Stimulated activated CD8-positive, alpha-beta memory T cell treated with anti-CD3 and anti-CD28 coated beads, Interleukin-12 subunit alpha, Interleukin-12 subunit beta, amount 100 ng/mL, for 24 hours (primary cell): ENCODE measurements around the gene SLCO2B1.

Source experiments
- DNase-seq: peaks from one replicate; pipeline ENCODE4 v3.0.0-alpha.2; 2020; ENCODE audit errors: extremely low read depth

SLCO2B1 gene

DNA sequence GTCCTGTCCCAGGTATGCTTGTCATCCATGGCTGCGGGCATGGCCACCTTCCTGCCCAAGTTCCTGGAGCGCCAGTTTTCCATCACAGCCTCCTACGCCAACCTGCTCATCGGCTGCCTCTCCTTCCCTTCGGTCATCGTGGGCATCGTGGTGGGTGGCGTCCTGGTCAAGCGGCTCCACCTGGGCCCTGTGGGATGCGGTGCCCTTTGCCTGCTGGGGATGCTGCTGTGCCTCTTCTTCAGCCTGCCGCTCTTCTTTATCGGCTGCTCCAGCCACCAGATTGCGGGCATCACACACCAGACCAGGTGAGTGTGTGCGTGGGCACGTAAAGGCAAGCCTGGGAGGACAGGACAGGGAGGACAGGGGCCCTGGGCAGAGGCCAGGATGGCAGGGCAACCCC is 42.4 kb downstream of the SLCO2B1 start:
- DNase-seq, result no peak

DNA sequence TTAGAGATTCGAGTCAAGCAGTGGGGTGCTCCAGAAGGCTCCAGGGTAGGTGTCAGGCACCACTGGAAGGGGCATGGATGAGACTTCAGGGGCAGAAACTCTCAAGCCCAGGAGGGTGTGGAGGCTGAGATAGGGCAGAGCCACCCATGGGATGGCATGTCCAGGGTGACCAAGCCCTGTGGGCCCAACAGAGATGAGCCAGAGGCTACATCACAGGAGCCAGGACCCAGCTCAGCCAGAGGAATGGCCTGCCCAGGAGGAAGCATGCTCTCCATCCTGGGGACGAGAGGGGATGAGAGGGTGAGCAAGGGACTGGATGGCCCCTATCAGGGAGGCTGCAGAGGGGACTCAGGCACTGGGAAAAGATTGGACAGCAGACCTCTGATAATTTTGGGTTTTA is 42.8 kb downstream of the SLCO2B1 start:
- DNase-seq, result no peak

DNA sequence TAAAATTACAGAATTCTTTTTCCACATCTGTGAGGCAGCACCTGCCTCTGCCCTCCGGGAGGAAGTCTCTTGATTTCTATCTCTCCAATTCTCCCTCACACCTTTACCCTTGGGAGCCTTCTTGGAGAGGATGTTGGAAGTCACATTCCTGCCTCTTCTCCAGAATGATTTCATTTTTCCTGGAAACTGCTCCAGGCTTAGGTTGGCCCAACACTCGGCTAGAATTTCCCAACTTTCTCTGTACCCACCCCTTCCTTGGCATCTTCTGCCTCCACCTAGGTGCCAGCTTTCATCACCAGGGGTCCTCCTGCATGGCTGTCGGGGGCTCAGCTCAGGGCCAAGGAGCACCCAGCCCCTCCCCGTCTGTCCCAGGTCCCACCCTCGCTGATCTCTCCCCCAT is 43.2 kb downstream of the SLCO2B1 start:
- DNase-seq, result no peak

DNA sequence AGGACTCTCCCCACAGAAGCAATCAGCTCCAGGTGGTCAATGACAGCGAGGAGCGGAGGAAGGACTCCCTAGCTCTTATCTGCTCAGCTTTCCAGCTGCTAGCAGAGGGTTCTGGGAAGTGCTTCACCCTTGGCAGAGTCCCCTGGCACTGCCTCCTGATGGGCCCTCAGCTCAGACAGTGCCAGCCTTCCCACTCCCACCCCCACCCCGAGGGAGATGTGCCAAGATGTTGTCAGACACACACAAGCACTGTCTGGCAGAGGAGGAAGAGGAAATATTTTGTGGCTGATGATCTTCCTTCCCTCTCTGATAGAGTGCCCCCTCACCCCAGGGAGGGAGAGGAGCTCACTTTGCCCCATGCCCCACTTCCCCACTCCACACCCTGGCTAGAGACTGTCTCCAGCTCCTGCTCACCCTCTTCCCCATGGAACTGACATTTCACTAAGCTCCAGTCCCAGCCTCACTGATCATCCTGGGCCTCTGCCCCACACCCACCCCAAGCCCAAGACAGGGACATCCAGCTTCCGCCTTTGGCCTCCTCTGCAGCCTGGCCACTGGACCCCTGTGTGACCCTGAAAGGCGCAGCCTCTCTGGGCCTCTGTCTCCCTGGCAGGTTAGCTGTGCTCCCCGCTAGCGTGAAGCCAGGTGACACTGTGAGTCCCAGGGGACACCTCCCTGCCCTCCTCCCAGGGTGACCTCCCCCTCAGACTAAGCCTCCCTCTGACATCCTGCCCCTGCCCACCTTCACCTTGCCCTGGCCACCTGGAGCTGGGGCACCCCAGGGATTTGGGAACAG is 44.5 kb downstream of the SLCO2B1 start:
- DNase-seq, result no peak

DNA sequence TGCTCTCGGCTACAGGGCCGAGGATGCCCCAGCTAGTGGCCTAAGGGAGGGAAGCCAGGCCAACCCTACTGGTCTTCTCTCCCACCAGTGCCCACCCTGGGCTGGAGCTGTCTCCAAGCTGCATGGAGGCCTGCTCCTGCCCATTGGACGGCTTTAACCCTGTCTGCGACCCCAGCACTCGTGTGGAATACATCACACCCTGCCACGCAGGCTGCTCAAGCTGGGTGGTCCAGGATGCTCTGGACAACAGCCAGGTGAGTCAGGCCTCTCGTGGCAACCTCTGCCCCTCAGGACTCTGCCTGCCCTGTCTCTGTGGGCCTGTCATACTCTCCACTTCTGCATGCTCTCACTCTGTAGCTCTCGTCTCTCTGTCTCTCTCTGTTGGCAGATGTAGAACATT is 45.5 kb downstream of the SLCO2B1 start:
- no peak for DNase-seq

DNA sequence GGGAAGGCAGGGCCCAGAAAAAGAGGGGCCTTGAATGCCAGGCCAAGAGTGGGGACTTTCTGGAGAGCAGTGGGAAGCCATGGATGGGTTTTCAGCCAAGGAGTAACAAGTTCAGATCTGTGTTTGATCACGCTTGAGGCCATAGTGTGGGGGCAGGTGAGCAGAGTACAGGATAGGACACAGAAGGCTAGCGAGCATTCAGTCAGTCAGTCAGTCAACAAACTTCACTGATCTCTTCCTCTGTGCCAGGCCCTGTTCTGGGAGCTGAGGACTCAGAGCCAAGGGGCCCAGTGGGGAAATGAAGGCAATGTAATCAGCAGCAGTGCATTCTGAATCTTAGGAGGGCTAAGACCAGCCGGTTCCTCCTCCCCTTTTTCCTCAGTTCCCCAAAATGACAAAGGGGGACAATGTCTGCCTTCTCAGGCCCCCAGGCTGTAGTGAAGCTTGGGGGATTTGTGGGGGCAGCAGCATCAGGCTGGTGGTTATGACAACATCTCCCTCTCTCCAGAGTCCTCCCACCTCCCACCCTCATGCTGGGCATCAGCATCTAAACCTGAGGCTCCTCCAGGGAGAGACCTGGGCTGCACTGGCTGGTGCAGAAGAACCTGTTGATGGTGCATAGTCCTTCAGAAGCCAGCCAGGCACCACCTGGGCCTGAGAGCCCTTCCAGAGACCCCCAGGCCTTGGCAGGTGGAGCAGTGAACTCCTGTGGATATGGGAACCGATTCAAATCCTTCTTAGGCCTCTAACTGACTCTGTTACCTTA is 46.8 kb downstream of the SLCO2B1 start:
- no peak for DNase-seq

DNA sequence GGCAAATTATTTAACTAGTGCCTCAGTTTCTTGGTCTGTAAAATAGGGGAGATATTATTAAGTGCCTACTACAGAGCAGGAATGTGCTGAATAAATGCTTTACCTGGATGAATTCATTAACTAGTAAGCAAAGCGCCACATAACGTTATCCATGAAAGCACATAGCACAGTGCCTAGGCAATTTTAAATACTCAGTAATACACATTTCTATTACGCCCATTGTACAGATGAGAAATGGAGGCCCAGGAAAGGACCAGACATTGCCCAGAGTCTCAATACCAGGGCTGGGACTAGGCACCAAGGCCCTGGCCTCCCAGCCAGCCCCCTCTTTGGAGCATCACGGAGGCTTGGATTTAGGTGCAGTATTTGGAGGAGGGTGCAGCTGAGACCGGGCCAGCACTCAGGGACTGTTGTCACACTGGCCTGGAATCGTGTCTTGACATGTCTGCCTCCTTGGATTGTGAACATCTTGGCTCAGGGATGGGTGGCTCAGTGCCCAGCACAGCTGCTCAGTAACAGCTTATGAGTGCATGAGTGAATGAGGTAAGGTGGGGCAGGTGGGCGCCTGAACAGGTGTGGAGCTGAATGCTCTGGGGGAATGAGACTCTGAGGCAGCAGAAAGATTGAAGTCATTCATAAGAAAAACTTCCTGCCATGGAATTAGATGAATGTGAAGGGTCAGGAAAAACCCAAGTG is 47.5 kb downstream of the SLCO2B1 start:
- DNase-seq, result no peak

DNA sequence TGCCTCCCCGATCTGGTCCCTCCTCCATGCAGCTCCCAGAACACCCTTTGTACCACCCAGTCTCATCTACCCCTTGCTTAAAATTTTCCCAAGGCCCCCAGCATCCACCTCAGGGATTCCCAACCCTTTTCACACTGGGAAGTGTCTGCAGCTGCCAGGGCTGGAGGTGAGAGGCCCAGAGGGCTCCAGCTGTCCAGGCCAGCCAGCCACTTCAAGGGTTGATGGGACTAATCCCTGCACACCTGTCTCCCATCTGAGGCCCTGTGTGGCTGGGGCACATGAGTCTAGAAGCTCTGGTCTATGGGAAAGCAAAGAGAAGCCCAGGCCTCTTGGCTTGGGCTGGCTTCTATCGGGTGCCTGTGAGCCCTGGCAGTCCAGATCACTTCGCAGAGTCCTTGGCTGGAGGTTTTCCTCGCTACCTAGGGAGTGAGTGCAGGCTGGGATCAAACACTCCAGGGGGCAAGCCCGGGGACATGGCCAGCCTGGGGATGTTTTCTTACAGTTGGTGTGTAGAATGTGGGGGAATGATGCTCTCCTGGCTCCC is 48.6 kb downstream of the SLCO2B1 start:
- no peak for DNase-seq

DNA sequence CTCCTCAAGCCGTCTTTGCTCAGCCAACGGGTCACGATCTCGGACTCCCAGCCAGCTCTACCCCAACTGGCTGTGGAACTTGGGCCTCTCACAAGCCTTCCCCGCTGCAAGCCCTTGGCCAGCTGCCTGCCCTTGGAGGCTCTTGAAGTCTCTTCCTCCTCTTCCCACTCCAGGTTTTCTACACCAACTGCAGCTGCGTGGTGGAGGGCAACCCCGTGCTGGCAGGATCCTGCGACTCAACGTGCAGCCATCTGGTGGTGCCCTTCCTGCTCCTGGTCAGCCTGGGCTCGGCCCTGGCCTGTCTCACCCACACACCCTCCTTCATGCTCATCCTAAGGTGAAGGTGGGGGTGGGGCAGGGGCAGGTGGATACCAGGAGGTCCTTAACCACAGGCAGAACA is 49.1 kb downstream of the SLCO2B1 start:
- no peak for DNase-seq

DNA sequence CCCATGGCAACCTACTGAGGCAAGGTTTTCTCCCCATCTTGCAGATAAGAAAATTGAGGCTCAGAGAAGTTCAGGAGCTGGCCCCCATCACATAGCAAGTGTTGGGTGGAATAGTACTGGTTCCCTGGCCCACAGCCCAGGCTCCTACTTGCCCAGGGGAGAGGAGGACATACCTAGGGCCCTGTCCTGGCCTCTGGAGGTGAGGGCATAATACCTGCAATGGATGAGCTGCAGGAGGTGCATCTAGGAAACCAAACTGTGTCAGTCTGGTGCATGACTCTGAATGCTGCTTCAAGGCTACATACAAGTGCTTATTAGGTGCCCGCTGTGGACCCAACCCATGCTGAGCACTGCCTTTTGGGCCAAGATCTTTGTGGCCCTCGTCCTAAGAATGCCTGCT is 49.6 kb downstream of the SLCO2B1 start:
- DNase-seq, result no peak

DNA sequence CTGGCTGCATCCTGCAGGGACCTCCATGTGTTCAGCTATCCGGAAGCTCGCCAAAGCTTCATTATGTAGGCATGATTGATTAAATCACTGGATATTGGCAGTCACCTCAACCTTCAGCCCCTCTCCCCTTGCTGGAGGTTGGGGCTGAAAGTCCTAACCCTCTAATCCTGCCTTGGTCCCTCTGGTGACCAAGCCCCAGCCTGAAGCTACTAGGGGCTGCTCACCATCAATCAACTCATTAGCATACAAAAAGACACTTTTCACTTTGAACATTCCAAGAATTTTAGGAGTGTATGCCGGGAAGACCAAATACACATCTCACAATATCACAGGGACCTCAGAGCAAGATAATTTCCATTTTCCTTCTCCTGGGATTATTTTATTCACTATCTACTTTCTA is 50.9 kb downstream of the SLCO2B1 start:
- no peak for DNase-seq

DNA sequence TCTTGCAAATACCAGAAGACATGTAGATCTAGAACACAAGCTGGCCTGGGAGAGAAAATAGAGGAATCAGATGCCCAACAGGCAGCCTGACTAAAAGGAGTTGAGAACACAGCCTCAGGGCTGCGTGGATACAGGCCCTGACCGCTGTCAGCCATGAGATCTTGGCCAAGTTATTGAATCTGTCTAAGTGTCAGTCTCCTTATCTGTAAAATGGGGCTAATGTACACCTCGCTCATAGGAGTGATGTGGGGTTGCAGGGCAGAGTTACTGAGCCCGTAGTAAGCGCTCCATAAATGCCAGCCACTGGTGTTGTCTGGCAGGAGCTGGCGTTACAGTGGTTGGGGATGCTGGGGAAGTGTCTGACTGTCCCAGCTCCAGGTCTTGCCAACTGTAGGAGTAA is 51.3 kb downstream of the SLCO2B1 start:
- no peak for DNase-seq

DNA sequence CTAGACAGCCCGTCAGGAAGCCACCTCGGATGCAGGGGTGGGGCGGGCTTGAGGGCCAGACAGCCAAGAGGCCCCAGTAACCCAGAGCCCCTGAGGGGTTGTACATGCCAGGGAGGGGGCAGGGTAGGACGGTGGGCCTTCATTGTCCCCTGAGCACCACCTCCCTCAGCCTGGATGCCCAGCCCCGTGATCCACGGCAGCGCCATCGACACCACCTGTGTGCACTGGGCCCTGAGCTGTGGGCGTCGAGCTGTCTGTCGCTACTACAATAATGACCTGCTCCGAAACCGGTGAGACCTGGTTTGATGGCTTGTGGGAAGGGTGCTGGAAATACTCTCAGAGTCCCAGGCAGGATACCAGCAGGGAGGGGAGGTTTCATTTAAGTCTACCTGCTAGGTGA is 52.2 kb downstream of the SLCO2B1 start:
- DNase-seq, result no peak

DNA sequence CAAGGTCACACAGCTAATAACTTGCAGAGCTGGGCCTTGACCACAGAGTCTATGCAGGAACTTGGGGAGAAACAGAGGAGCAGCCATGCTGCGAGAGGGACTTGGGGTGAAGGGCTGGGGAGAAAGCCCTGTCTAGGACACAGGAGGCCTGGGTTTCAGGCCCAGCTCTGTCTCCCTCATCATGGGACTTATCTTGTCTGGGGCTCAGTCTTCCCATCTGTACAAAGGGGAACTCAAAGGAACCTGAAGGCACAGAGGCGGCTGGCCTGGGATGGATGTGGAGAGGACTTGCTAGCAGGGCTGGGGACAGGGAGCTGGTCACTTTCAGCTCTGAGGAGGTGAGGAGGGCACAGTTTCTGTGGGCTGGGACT is 52.7 kb downstream of the SLCO2B1 start:
- no peak for DNase-seq

DNA sequence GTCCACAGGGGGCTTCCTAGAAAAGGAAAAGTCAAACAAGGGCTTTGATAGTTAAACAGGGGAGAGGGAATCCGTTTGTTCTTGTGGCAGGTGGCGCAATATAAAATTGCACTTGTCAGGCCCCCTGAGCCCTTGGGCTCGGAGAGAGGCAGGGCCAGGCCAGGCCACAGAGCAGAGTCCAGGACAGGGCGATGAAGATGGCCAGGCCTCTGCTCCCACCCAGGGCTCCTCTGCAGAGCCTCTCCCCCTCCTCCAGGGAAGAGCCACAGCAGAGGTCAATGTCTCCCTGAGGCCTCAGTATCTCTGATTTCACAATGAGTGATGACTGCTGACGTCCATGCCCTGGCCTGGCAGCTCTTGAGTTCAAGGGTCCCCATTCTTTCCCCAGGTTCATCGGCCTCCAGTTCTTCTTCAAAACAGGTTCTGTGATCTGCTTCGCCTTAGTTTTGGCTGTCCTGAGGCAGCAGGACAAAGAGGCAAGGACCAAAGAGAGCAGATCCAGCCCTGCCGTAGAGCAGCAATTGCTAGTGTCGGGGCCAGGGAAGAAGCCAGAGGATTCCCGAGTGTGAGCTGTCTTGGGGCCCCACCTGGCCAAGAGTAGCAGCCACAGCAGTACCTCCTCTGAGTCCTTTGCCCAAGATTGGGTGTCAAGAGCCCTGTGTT is 53.2 kb downstream of the SLCO2B1 start:
- no peak for DNase-seq

DNA sequence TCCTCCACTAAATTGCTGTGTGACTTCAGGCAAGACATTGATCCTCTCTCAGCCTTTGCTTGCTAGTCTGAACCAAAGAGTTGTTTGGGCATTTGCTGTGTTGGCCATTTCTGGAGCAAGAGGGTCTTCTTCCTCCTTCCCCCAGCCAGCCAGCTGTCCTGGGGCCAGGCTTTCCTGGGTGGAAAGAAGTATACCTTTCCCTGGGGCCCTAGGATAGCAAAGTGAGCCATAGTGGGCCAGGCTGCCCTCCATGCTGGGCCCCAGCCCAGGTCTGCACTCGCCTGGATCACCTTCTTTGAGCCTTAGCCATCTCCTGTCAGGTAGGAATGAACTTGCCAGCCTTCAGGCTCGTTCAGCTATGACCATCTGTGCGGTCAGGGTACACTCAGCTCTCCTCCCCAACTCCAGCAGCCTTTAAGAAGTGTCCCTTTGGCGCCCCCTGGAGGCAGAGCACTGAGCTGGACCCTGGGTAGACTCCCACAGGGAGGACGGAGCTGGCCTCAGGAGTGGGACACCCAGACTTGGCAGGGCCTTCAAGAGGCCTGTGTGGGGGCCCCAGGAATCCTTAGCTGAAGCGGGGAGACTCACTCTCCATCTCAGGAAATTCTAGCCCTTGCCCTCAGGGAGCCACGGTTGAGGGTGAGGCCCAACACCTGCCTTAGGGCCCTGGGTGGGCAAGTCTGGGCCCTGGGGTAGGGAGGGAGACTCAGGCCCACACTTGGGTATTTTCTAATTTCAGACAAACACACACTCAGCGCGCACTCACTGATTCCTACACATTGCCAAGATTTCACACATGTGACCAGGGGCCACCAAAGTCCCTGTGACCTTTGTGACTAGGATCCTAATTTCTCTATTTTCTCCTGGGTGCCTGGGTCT is 54.0 kb downstream of the SLCO2B1 start:
- peak; percentile 51 for DNase-seq

DNA sequence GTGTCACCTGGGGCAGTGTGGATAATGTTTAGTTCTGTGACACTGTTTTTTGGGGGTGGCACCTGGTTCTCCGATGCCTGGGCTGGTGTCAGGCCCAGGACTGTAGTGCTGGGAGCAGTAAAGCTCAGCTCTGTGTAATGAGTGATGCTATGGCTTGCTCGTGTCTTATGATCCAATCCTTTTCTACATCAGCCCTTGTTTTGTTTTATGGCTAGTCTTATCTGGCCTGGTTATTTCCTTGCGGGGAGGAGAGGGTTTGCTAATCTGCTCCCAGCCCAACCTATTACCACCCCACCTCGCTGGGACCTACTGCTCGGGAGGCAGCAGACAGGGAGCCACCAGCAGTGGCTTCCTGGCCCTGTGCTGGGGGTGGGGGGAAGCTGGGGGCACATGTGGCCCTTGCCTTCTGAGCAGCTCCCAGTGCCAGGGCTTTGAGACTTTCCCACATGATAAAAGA is 54.7 kb downstream of the SLCO2B1 start:
- DNase-seq, result no peak

DNA sequence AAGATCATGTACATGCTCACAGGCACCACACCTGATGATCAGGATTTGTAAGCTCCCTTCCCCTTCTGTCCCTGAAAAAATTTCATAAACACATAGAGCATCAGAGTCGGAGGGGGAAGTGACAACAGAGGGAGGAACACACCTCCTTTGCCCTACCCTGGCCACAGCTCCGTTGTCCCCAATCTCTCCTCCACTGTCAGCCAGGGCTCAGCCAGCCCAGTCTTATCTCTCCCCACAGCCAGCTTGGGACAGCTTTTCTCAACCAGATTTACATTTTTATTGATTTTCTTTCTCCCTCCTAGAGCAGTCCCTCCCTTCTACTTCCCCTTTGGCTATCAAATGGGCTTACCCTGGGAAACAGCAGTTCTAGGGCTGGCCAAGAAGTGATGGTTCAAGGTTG is 57.5 kb downstream of the SLCO2B1 start:
- no peak for DNase-seq

DNA sequence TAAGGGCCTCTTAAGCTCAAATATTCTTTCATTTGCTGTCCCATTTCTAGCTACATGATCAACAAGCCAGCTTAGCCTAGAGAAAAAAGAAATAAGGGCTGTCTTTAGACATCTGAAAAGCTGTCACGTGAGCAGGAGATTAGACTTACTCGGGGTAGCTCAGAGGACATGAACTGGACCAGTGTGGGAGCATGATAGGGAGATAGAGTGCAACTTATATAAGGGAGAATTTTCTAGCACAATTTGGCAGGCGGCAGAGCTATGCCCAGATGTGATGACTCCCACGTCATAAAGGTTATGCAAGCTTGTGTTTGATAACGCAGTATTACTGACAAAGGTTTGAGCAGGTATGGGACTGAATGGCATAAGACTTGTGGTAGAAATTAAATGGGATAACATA is 61.5 kb downstream of the SLCO2B1 start:
- no peak for DNase-seq

DNA sequence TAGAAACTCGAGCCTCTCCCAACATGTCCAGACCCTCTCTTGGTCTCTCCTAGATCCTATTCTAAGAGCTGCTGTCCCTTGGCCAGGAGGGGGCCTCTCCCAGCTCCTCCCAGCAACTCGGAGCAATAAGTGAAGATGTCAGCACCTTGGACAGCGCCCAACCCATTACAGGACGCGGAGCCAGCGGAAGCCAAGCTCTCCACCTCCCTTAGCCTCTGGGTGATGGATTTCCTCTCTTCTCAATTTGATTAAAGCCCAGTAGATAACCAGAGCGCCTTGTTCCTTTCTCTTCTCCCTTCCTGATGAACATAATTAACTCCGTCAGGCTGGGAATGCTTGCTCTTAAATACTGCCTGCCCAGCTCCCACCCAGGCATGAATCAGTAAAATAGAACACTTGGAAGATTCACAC is 63.5 kb downstream of the SLCO2B1 start:
- peak; percentile 45 for DNase-seq

DNA sequence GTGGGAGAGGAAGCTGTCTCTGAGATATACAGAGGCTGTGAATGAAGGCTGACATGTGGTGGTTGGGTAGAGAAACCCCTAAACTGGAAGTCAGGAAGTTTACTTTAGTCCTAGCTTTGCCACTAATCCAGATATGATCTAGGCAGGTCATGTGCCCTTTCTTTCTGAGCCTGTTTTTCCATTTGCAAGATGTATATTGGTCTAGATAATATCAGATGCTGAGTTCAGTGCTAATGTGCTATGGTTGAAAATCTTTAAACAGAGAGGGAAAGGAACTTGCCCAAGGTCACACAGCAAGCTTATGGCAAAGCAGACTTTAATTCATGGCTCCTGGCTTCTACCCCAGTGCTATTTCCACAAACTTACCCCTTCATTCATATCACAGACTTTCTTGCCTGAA is 63.9 kb downstream of the SLCO2B1 start:
- no peak for DNase-seq
